Osteoblast (primary cell): ENCODE results near the gene FAT1. TPM values are rescaled to one million over a fixed set of nuclear protein-coding genes. Genes with fewer than 3 reads are reported as not detected.
A peak's percentile ranks its signal among the peaks of the same experiment; 100 is the strongest.

Experiments used
- DNase-seq: peaks from one replicate; pipeline ENCODE4 v3.0.0; 2011; ENCODE audit warnings: low spot score, mixed read lengths; ENCODE audit not compliant: insufficient read length; ENCODE audit errors: missing footprints
- H2AFZ ChIP-seq: 2 replicates; pipeline ENCODE4 v1.6.0; 2011; ENCODE audit warnings: mild to moderate bottlenecking, low read length
- H3K27ac ChIP-seq: 2 replicates; pipeline ENCODE4 v1.5.1; 2011; ENCODE audit warnings: mild to moderate bottlenecking, low read depth, low read length, moderate library complexity
- H3K27me3 ChIP-seq: 2 replicates; pipeline ENCODE4 v1.6.0; 2012; ENCODE audit warnings: mild to moderate bottlenecking, control low read depth, inconsistent platforms, low read length, moderate library complexity; ENCODE audit not compliant: insufficient read depth
- H3K36me3 ChIP-seq: 2 replicates; pipeline ENCODE4 v1.5.1; 2011; ENCODE audit warnings: mild to moderate bottlenecking, low read length, control low read depth, moderate library complexity; ENCODE audit not compliant: insufficient read depth
- H3K4me1 ChIP-seq: 2 replicates; pipeline ENCODE4 v1.5.1; 2011; ENCODE audit warnings: mild to moderate bottlenecking, low read length, control low read depth, moderate library complexity; ENCODE audit not compliant: insufficient read depth
- H3K4me2 ChIP-seq: 2 replicates; pipeline ENCODE4 v1.6.0; 2011; ENCODE audit warnings: mild to moderate bottlenecking, low read length; ENCODE audit not compliant: insufficient read depth
- H3K4me3 ChIP-seq: fragments of 200-600 bp; sonication (generic); 3 replicates; pipeline ENCODE4 v1.5.1; 2012; ENCODE audit warnings: mild to moderate bottlenecking, low read length, inconsistent platforms; ENCODE audit not compliant: insufficient read depth
- H3K79me2 ChIP-seq: 2 replicates; pipeline ENCODE4 v1.6.0; 2012; ENCODE audit warnings: mild to moderate bottlenecking, low read length, control low read depth, inconsistent platforms; ENCODE audit not compliant: insufficient read depth
- H3K9me3 ChIP-seq: 2 replicates; pipeline ENCODE4 v1.5.1; 2011; ENCODE audit warnings: low read depth, low read length, control low read depth
- H4K20me1 ChIP-seq: 2 replicates; pipeline ENCODE4 v1.6.0; 2012; ENCODE audit warnings: mild to moderate bottlenecking, low read length, control low read depth; ENCODE audit not compliant: insufficient read depth
- total RNA-seq: library from RNA; depleted of rRNA; stranded (reverse); fragments of >200 nt; gene quantifications from 2 replicates; pipeline ENCODE4 v1.2.3, GENCODE V29; 2012
- TF ChIP-seq, protein P1 (sequence below): IDR thresholded peaks from 2 replicates; pipeline ENCODE4 v1.5.1; 2011; ENCODE audit warnings: mild to moderate bottlenecking, low read depth, low read length, moderate library complexity; ENCODE audit errors: extremely low read depth

The FAT1 gene
- total RNA-seq, 1 donor = 522 TPM

DNA sequence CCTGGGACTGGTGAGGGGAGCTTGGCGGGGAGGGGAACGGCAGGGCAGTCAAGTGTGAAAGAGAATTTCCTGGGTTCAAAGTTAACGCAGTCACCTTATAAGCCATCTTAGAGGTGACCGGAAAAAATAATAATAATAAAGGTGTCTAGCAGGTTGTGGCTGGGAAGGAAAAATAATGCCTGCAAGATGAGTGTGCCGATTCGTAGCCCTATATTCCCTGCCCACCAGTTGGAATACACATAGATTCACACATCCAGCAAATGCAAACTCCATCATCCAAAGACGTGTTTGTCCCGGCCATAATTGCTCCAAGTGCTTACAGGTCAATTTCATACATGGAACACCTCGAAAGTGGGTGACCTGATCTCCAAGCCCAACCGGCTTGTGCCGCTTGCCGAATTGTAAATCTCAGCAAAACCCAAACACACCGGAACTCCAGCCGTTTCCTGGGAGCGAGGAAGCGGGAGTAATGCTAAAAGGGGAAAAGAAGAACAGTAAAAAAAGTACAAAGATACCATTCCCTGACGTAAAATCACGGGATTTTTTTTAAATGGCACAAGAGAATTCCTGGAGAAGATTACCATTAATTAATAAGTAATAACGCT is 1.3 kb upstream of the FAT1 start:
- Histone ChIP-seq H3K9me3 (peaks cover 4% of the 10 kb centered on the region), H3K4me3 (peak overlapping the region; percentile 84), H3K79me2 (peaks cover 68% of the 10 kb centered on the region), H2AFZ (peak overlapping the region; percentile 52), H4K20me1 (peaks cover 33% of the 10 kb centered on the region), H3K27me3 (no peaks in the 10 kb centered on the region), H3K36me3 (no peaks in the 10 kb centered on the region), H3K27ac (peak overlapping the region; percentile 99), H3K4me2 (peak overlapping the region; percentile 94), H3K4me1 (peaks cover 22% of the 10 kb centered on the region)
- peak; percentile 78 for DNase-seq
- TF ChIP-seq, protein P1, sequence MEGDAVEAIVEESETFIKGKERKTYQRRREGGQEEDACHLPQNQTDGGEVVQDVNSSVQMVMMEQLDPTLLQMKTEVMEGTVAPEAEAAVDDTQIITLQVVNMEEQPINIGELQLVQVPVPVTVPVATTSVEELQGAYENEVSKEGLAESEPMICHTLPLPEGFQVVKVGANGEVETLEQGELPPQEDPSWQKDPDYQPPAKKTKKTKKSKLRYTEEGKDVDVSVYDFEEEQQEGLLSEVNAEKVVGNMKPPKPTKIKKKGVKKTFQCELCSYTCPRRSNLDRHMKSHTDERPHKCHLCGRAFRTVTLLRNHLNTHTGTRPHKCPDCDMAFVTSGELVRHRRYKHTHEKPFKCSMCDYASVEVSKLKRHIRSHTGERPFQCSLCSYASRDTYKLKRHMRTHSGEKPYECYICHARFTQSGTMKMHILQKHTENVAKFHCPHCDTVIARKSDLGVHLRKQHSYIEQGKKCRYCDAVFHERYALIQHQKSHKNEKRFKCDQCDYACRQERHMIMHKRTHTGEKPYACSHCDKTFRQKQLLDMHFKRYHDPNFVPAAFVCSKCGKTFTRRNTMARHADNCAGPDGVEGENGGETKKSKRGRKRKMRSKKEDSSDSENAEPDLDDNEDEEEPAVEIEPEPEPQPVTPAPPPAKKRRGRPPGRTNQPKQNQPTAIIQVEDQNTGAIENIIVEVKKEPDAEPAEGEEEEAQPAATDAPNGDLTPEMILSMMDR = no peak

DNA sequence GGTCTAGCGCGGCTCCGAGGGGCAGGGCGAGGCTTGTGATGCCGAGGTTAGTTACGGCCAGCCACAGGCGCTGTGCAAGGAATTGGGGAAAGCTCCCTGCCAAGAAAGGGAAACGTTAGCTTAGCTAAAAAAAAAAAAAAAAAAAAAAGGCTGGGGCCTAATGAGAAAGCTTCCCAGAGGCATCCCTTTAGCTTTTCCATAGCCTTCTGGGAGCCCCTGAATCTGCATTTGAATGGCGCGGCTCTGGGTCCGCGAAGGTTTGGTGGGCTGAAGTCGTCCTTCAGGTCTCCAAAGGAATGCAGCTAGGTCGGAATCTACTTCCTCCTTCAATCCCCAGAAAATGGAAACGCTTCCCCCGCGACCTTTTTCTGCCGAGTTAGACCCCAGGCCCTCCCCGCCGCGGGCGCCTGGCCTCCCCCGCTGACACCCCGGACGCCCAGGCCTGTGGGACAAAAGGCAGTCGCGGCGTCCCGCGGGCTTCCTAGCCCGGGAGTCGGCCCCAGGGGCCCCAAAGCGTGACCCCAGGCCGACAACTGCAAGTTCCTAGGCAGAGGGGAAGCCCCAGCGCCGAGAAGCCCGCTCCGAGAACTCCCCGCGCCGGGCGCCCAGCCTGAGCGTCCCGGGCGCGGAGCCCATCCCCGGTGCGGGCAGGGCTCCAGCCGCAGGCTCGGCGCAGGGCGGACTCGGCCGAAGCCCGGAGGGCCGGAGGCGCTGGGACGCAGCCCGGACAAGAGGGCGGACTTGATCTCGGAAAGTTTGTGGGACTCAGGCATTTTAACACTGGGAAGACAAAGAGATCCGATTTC is 605 bp upstream of the FAT1 start:
- DNase-seq = peak; percentile 96
- Histone ChIP-seq H2AFZ (peak overlapping the region; percentile 52), H3K4me3 (peak overlapping the region; percentile 84), H3K4me2 (peak overlapping the region; percentile 94), H3K36me3 (no peaks in the 10 kb centered on the region), H3K4me1 (peaks cover 21% of the 10 kb centered on the region), H3K27ac (peak overlapping the region; percentile 99), H3K27me3 (no peaks in the 10 kb centered on the region), H3K9me3 (peaks cover 4% of the 10 kb centered on the region), H3K79me2 (peaks cover 75% of the 10 kb centered on the region), H4K20me1 (peaks cover 34% of the 10 kb centered on the region)
- TF ChIP-seq, protein P1 = no peak

DNA sequence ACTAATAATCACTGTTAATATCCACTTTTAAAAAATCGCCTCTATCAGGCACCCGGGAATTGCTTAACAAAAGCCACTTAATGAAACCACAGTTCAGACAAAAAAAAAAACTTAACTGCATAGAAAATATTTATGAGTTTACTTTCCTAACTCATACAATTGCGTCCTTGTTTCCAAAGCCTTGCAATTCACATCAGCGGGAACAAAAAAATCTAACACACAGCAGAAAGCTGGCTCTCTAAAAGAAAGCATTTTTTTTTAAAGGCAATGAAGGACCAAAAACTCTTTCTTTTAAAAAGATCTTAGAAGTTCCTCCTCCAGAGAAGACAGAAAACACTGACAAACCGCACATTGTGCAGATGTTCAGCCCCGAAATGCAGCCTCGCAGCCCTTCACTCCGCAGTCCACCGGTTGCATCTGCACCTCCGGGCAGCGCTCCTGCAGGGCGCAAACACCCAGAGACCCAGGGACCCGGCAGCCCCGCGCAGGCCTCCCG is 812 bp downstream of the FAT1 start:
- Histone ChIP-seq H3K79me2 (peaks cover 87% of the 10 kb centered on the region), H3K9me3 (peaks cover 4% of the 10 kb centered on the region), H3K27ac (peak overlapping the region; percentile 99), H3K4me2 (peak overlapping the region; percentile 90), H3K4me3 (peak overlapping the region; percentile 84), H3K36me3 (no peaks in the 10 kb centered on the region), H3K4me1 (peaks cover 7% of the 10 kb centered on the region), H4K20me1 (peaks cover 41% of the 10 kb centered on the region), H2AFZ (no peak overlapping the region), H3K27me3 (no peaks in the 10 kb centered on the region)
- TF ChIP-seq, protein P1 = no peak
- peak; percentile 89 for DNase-seq
